CD4-positive, alpha-beta T cell treated with Interleukin-10 for 1 hour (primary cell): ENCODE data around the gene IGFL1.
"Not testable (repeated sequence)": the region's sequence is repeated elsewhere in the genome, so short reads cannot be mapped to it uniquely, and the experiment has no call there.

Experiments used
- DNase-seq: peaks from one replicate; pipeline ENCODE4 v3.0.0-alpha.2; 2020

IGFL1 gene

GRCh38 chr19:46226438-46226973 lies 3.0 kb upstream of the IGFL1 start:
- no peak for DNase-seq

GRCh38 chr19:46232029-46232428 lies 2.5 kb downstream of the IGFL1 start:
- DNase-seq: no peak

GRCh38 chr19:46232468-46232867 lies 2.9 kb downstream of the IGFL1 start:
- DNase-seq: no peak

- DNase-seq: no peak
Observed at GRCh38 chr19:46232938-46233621, 3.5 kb downstream of the IGFL1 start.

- not testable (repeated sequence) for DNase-seq
Observed at GRCh38 chr19:46233871-46234270, 4.3 kb downstream of the IGFL1 start.

- not testable (repeated sequence) for DNase-seq
Observed at GRCh38 chr19:46238141-46238540, 8.6 kb downstream of the IGFL1 start.

GRCh38 chr19:46239193-46240024 lies 9.9 kb downstream of the IGFL1 start:
- no peak for DNase-seq

- DNase-seq: no peak
Observed at GRCh38 chr19:46240693-46241092, 11.2 kb downstream of the IGFL1 start.

- DNase-seq: no peak
Observed at GRCh38 chr19:46241626-46242025, 12.1 kb downstream of the IGFL1 start.

- not testable (repeated sequence) for DNase-seq
Observed at GRCh38 chr19:46243081-46243654, 13.6 kb downstream of the IGFL1 start.

GRCh38 chr19:46250076-46250735 lies 20.7 kb downstream of the IGFL1 start:
- no peak for DNase-seq

- DNase-seq: no peak
Observed at GRCh38 chr19:46251416-46251815, 21.9 kb downstream of the IGFL1 start.

GRCh38 chr19:46254776-46255175 lies 25.2 kb downstream of the IGFL1 start:
- no peak for DNase-seq

- DNase-seq: no peak
Observed at GRCh38 chr19:46256855-46257254, 27.3 kb downstream of the IGFL1 start.

- not testable (repeated sequence) for DNase-seq
Observed at GRCh38 chr19:46261501-46261900, 32.0 kb downstream of the IGFL1 start.

GRCh38 chr19:46262684-46263296 lies 33.2 kb downstream of the IGFL1 start:
- peak; percentile 63 for DNase-seq

GRCh38 chr19:46264801-46265200 lies 35.3 kb downstream of the IGFL1 start:
- DNase-seq: not testable (repeated sequence)

GRCh38 chr19:46265217-46265828 lies 35.8 kb downstream of the IGFL1 start:
- peak; percentile 79 for DNase-seq

GRCh38 chr19:46269101-46269500 lies 39.6 kb downstream of the IGFL1 start:
- DNase-seq: peak; percentile 15

- DNase-seq: no peak
Observed at GRCh38 chr19:46270521-46271256, 41.1 kb downstream of the IGFL1 start.

GRCh38 chr19:46271481-46272197 lies 42.1 kb downstream of the IGFL1 start:
- no peak for DNase-seq
